ENCODE data around the gene DRAXIN.

The DRAXIN gene

GRCh38 chr1:11707621-11708276, 16.2 kb downstream of the DRAXIN start:
- no peak for DNase-seq (ENCODE audit: low read depth in 2 of 2)

GRCh38 chr1:11708554-11709350, 17.2 kb downstream of the DRAXIN start:
- DNase-seq (ENCODE audit: low read depth in 2 of 2) = no peak

GRCh38 chr1:11711490-11711889, 20.0 kb downstream of the DRAXIN start:
- no peak for DNase-seq (ENCODE audit: low read depth in 2 of 2)

- DNase-seq (ENCODE audit: low read depth in 2 of 2) = no peak
These were observed 20.8 kb downstream of the DRAXIN start for GRCh38 chr1:11712285-11712684.

- DNase-seq (ENCODE audit: low read depth in 2 of 2) = no peak
These were observed 21.6 kb downstream of the DRAXIN start for GRCh38 chr1:11713095-11713494.

GRCh38 chr1:11714831-11715575, 23.5 kb downstream of the DRAXIN start:
- no peak for DNase-seq (ENCODE audit: low read depth in 2 of 2)

- peak; percentile 74 for DNase-seq (ENCODE audit: low read depth in 2 of 2)
These were observed 28.0 kb downstream of the DRAXIN start for GRCh38 chr1:11719313-11720032.

- DNase-seq (ENCODE audit: low read depth in 2 of 2) = no peak
These were observed 28.5 kb downstream of the DRAXIN start for GRCh38 chr1:11720033-11720376.

- no peak for DNase-seq (ENCODE audit: low read depth in 2 of 2)
These were observed 29.0 kb downstream of the DRAXIN start for GRCh38 chr1:11720525-11720924.

- no peak for DNase-seq (ENCODE audit: low read depth in 2 of 2)
These were observed 29.8 kb downstream of the DRAXIN start for GRCh38 chr1:11721311-11721710.

GRCh38 chr1:11722538-11722937, 31.0 kb downstream of the DRAXIN start:
- DNase-seq (ENCODE audit: low read depth in 2 of 2) = no peak

GRCh38 chr1:11725616-11726015, 34.1 kb downstream of the DRAXIN start:
- no peak for DNase-seq (ENCODE audit: low read depth in 2 of 2)

- DNase-seq (ENCODE audit: low read depth in 2 of 2) = no peak
These were observed 35.6 kb downstream of the DRAXIN start for GRCh38 chr1:11727119-11727518.

GRCh38 chr1:11728126-11728806, 36.8 kb downstream of the DRAXIN start:
- no peak for DNase-seq (ENCODE audit: low read depth in 2 of 2)

- DNase-seq (ENCODE audit: low read depth in 2 of 2) = no peak
These were observed 37.6 kb downstream of the DRAXIN start for GRCh38 chr1:11729155-11729497.

- no peak for DNase-seq (ENCODE audit: low read depth in 2 of 2)
These were observed 38.3 kb downstream of the DRAXIN start for GRCh38 chr1:11729498-11730428.

GRCh38 chr1:11730429-11730891, 39.0 kb downstream of the DRAXIN start:
- no peak for DNase-seq (ENCODE audit: low read depth in 2 of 2)

GRCh38 chr1:11731691-11732283, 40.3 kb downstream of the DRAXIN start:
- no peak for DNase-seq (ENCODE audit: low read depth in 2 of 2)

GRCh38 chr1:11733306-11733705, 41.8 kb downstream of the DRAXIN start:
- no peak for DNase-seq (ENCODE audit: low read depth in 2 of 2)

- DNase-seq (ENCODE audit: low read depth in 2 of 2) = no peak
These were observed 44.0 kb downstream of the DRAXIN start for GRCh38 chr1:11735531-11735853.

Data from activated CD8-positive, alpha-beta memory T cell treated with anti-CD3 and anti-CD28 coated beads for 4 hours (primary cell).